K562 (cell line): Measurements from ENCODE around the gene DNAH9. TPM values are rescaled to one million over a fixed set of nuclear protein-coding genes. Genes with fewer than 3 reads are reported as not detected.

Source experiments
- ATAC-seq: fragments of 200-7000 bp; cut with Tn5 transposase; 3 replicates; pipeline ENCODE4 v1.9.1; 2020; ENCODE audit warnings: moderate library complexity
- BruUV-seq: library from RNA; stranded (reverse); fragments of 400-500 nt; replicated peaks from 2 replicates; lab custom pipeline; 2021; lab: Mats Ljungman, UMichigan
- CTCF ChIA-PET: fragments of 300-600 bp; formaldehyde crosslinking; extraction: SDS; loops from one replicate; lab custom pipeline; 2021; ENCODE audit warnings: low intra/inter-chr PET ratio; lab: Yijun Ruan, JAX
- POLR2A ChIA-PET: fragments of 300-600, 350-650 bp; sonication (Branson Sonifier 250); formaldehyde crosslinking; extraction: SDS; loops from one replicate; lab custom pipeline; 2021; ENCODE audit warnings: antibody characterized with exemption, inconsistent platforms; lab: Yijun Ruan, JAX
- DNase-seq, 4 experiments: peaks; one replicate each; pipeline versions ENCODE4 v3.0.0 to v3.0.0-alpha.2; 2011 to 2018; ENCODE audit warnings: low spot score in 3 of 4, mixed read lengths in 3 of 4; ENCODE audit errors: extremely low read depth in 1 of 4
- FAIRE-seq: peaks from 2 replicates; lab custom pipeline; 2011; peaks lifted over from hg19 to GRCh38; lab: Jason Lieb, UNC
- H2AFZ ChIP-seq: 2 replicates; pipeline ENCODE4 v1.6.0; 2011; ENCODE audit warnings: low read depth, low read length, control low read depth, inconsistent platforms
- H3K27ac ChIP-seq: fragments of 200-600 bp; 3 replicates; pipeline ENCODE4 v1.8.0; 2011; ENCODE audit warnings: low read depth, mild to moderate bottlenecking, control low read depth, inconsistent platforms, low read length, moderate library complexity, mixed read lengths; ENCODE audit errors: extremely low read depth
- H3K27me3 ChIP-seq, 2 experiments: fragments of 300-600 bp in 1 of 2; 2 replicates in 1 of 2; 3 replicates in 1 of 2; pipeline versions ENCODE4 v1.6.0 to v1.8.0; 2011; ENCODE audit warnings: inconsistent platforms in 2 of 2, low read length in 2 of 2, mild to moderate bottlenecking in 1 of 2, mixed read lengths in 1 of 2, moderate library complexity in 1 of 2; ENCODE audit not compliant: control insufficient read depth in 2 of 2, insufficient read depth in 2 of 2
- H3K36me3 ChIP-seq: fragments of 300-600 bp; 3 replicates; pipeline ENCODE4 v1.8.0; 2011; ENCODE audit warnings: mild to moderate bottlenecking, low read length, inconsistent platforms; ENCODE audit not compliant: control insufficient read depth, insufficient read depth
- H3K4me1 ChIP-seq, 2 experiments: fragments of 200-600 bp in 1 of 2; replicated peaks in 1 of 2; 2 replicates in 1 of 2; 3 replicates in 1 of 2; pipeline versions ENCODE4 v1.5.1 to v1.8.0; 2011; ENCODE audit warnings: inconsistent platforms in 2 of 2, low read length in 2 of 2, mild to moderate bottlenecking in 1 of 2, mixed read lengths in 1 of 2, moderate library complexity in 1 of 2; ENCODE audit not compliant: control insufficient read depth in 2 of 2, insufficient read depth in 2 of 2
- H3K4me2 ChIP-seq: 2 replicates; pipeline ENCODE4 v1.6.1; 2011; ENCODE audit warnings: low read length, control low read depth, inconsistent platforms, mixed read lengths; ENCODE audit not compliant: insufficient read depth
- H3K4me3 ChIP-seq: fragments of 200-600 bp; sonication (generic), shearing (Covaris generic); 2 replicates; pipeline ENCODE4 v1.5.1; 2016; ENCODE audit warnings: control low read depth, inconsistent platforms
- H3K79me2 ChIP-seq: fragments of 200-600 bp; 3 replicates; pipeline ENCODE4 v1.8.0; 2011; ENCODE audit warnings: low read length, inconsistent platforms; ENCODE audit not compliant: control insufficient read depth, insufficient read depth
- H3K9ac ChIP-seq, 2 experiments: 2 replicates each; pipeline versions ENCODE4 v1.6.0 to v1.6.1; 2011; ENCODE audit warnings: low read depth in 2 of 2, low read length in 2 of 2, control low read depth in 1 of 2, inconsistent platforms in 1 of 2, mild to moderate bottlenecking in 1 of 2, mixed read lengths in 1 of 2; ENCODE audit not compliant: insufficient read depth in 1 of 2
- H3K9me1 ChIP-seq: one replicate; pipeline ENCODE4 v1.6.0; 2011; ENCODE audit warnings: inconsistent platforms, mild to moderate bottlenecking, low read length, moderate library complexity; ENCODE audit not compliant: control insufficient read depth, insufficient read depth
- H3K9me3 ChIP-seq: replicated peaks from 2 replicates; pipeline ENCODE4 v1.5.1; 2011; ENCODE audit warnings: low read depth, low read length, inconsistent platforms; ENCODE audit not compliant: control insufficient read depth, insufficient read depth
- H4K20me1 ChIP-seq: replicated peaks from 2 replicates; pipeline ENCODE4 v1.6.1; 2011; ENCODE audit warnings: low read length, inconsistent platforms, mixed read lengths; ENCODE audit not compliant: control insufficient read depth, insufficient read depth
- ARID1B ChIP-seq: fragments of 450-650 bp; IDR thresholded peaks from 2 replicates; pipeline ENCODE4 v1.6.1; 2016; ENCODE audit warnings: antibody characterized with exemption, mild to moderate bottlenecking, inconsistent platforms
- CBX1 ChIP-seq: sonication (generic); IDR thresholded peaks from 2 replicates; pipeline ENCODE4 v1.6.1; 2016; ENCODE audit warnings: antibody characterized with exemption, low read depth, mild to moderate bottlenecking
- CCNT2 ChIP-seq: IDR thresholded peaks from 2 replicates; pipeline ENCODE4 v1.6.1; 2011; ENCODE audit warnings: borderline replicate concordance, low read depth, mild to moderate bottlenecking, moderate library complexity, mixed read lengths, low read length; ENCODE audit not compliant: insufficient read length; ENCODE audit errors: extremely low read depth
- DACH1 ChIP-seq: fragments of 450-650 bp; IDR thresholded peaks from 2 replicates; pipeline ENCODE4 v1.6.1; 2018; ENCODE audit not compliant: partially characterized antibody
- FOXA3 ChIP-seq, 2 experiments: fragments of 450-650 bp in 1 of 2; sonication (generic) in 1 of 2; formaldehyde crosslinking; IDR thresholded peaks in 1 of 2; conservative IDR thresholded peaks in 1 of 2; 2 replicates each; pipeline versions ENCODE4 v1.4.0 to v1.8.0; 2020 to 2022; ENCODE audit warnings: mild to moderate bottlenecking in 2 of 2, missing genetic modification reagents in 1 of 2
- MED1 ChIP-seq: sonication (generic); formaldehyde crosslinking; IDR thresholded peaks from 2 replicates; pipeline ENCODE4 v1.8.1; 2023; ENCODE audit warnings: missing genetic modification reagents, borderline replicate concordance
- NEUROD1 ChIP-seq: fragments of 150-350 bp; IDR thresholded peaks from 2 replicates; pipeline ENCODE4 v1.6.1; 2014; ENCODE audit warnings: borderline replicate concordance, low read length, low read depth; ENCODE audit not compliant: partially characterized antibody
- SAFB2 ChIP-seq: fragments of 200-400 bp; formaldehyde crosslinking; IDR thresholded peaks from 2 replicates; pipeline ENCODE4 v1.6.1; 2018; ENCODE audit warnings: borderline replicate concordance, low read length, low read depth, moderate library complexity; ENCODE audit not compliant: severe bottlenecking
- SRF ChIP-seq, 2 experiments: fragments of 250-450, 450-650 bp in 1 of 2; sonication (Bioruptor Pico) in 1 of 2; sonication (generic) in 1 of 2; formaldehyde crosslinking; IDR thresholded peaks; 2 replicates each; pipeline versions ENCODE4 v1.5.0 to v1.5.1; 2020 to 2022; ENCODE audit warnings: mild to moderate bottlenecking in 1 of 2, missing genetic modification reagents in 1 of 2
- TCF7L2 ChIP-seq: fragments of 150-350 bp; IDR thresholded peaks from 2 replicates; pipeline ENCODE4 v1.6.1; 2016; ENCODE audit warnings: low read depth, mild to moderate bottlenecking, low read length, moderate library complexity
- ZC3H8 ChIP-seq: fragments of 450-650 bp; IDR thresholded peaks from 2 replicates; pipeline ENCODE4 v1.6.1; 2017
- in situ Hi-C: fragments of 300-500 bp; cut with MboI; formaldehyde crosslinking; loops from 4 replicates; pipeline ENCODE4 v1.15.0; 2018; ENCODE audit warnings: inconsistent platforms, mixed read lengths
- intact Hi-C: fragments of 100-400 bp; cut with micrococcal nuclease; formaldehyde crosslinking; loops from 2 replicates; pipeline ENCODE4 v1.14.2; 2022
- polyA plus RNA-seq, 8 experiments: library from polyadenylated mRNA; depleted of rRNA in 4 of 8; stranded (reverse) in 5 of 8; unstranded in 3 of 8; fragments of >200 nt; fragmentation: Nextera tagmentation in 2 of 8; fragmentation: Illumina TruSeq in 1 of 8; extraction: Ambion mirVana in 2 of 8; extraction: Trizol in 1 of 8; gene quantifications; 2 replicates each; pipeline versions ENCODE4 v1.2.1 to v1.2.3, GENCODE V29; 2011 to 2014; ENCODE audit warnings: inconsistent platforms in 1 of 8, missing spikeins in 1 of 8
- total RNA-seq, 7 experiments: library from RNA; depleted of rRNA in 6 of 7; stranded (reverse); fragments of >200 nt in 6 of 7; fragmentation: Illumina TruSeq in 2 of 7; extraction: Trizol in 2 of 7; gene quantifications; 2 replicates each; pipeline versions ENCODE4 v1.2.1 to v1.2.3, GENCODE V29; 2011 to 2021; ENCODE audit warnings: low replicate concordance in 1 of 7
- TF ChIP-seq, protein P1 (sequence below): fragments of 450-650 bp; conservative IDR thresholded peaks from 2 replicates; pipeline ENCODE4 v1.6.1; 2016; ENCODE audit warnings: missing genetic modification characterization, low read depth, mild to moderate bottlenecking, missing compliant biosample characterization, moderate library complexity
- TF ChIP-seq, protein P2 (sequence below): IDR thresholded peaks from 2 replicates; pipeline ENCODE4 v1.6.1; 2011; ENCODE audit not compliant: insufficient read length; ENCODE audit errors: extremely low read depth
- TF ChIP-seq, protein P3 (sequence below): fragments of 250-450 bp; sonication (Bioruptor Pico); IDR thresholded peaks from 2 replicates; pipeline ENCODE4 v1.4.0; 2020; ENCODE audit warnings: borderline replicate concordance
- TF ChIP-seq, protein P4 (sequence below): fragments of 450-650 bp; IDR thresholded peaks from 2 replicates; pipeline ENCODE4 v1.6.1; 2017; ENCODE audit warnings: mild to moderate bottlenecking, moderate library complexity
- TF ChIP-seq, protein P5 (sequence below): conservative IDR thresholded peaks from 2 replicates; pipeline ENCODE4 v1.6.1; 2011; ENCODE audit warnings: low read depth, mild to moderate bottlenecking, low read length; ENCODE audit not compliant: control insufficient read depth

Gene DNAH9
- total and polyA plus RNA-seq, 9 of the 15 experiments (the other 6 are each of a cell fraction or from before 2014, with no cell fraction given) = not detected

DNA sequence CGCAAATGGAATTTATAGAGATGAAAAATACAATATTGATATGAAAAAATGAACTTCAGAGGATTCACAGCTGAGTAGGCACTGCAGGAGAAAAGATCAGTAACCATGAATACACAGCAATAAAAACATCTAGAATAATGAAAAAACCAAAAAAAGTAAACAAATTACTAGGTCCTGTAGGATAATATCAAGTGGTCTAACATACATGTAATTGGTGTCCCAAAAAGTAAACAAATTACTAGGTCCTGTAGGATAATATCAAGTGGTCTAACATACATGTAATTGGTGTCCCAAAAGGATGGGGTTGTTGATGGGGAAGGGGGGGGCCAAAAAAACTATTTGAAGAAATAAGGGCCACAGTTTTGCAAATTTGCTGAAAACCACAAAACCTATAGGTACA lies 355.7 kb downstream of the DNAH9 start (continued):
- TF ChIP-seq CCNT2 = no peak
- TF ChIP-seq TCF7L2 = no peak
- TF ChIP-seq, protein P1, sequence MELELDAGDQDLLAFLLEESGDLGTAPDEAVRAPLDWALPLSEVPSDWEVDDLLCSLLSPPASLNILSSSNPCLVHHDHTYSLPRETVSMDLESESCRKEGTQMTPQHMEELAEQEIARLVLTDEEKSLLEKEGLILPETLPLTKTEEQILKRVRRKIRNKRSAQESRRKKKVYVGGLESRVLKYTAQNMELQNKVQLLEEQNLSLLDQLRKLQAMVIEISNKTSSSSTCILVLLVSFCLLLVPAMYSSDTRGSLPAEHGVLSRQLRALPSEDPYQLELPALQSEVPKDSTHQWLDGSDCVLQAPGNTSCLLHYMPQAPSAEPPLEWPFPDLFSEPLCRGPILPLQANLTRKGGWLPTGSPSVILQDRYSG (tag) = no peak
- TF ChIP-seq, protein P2, sequence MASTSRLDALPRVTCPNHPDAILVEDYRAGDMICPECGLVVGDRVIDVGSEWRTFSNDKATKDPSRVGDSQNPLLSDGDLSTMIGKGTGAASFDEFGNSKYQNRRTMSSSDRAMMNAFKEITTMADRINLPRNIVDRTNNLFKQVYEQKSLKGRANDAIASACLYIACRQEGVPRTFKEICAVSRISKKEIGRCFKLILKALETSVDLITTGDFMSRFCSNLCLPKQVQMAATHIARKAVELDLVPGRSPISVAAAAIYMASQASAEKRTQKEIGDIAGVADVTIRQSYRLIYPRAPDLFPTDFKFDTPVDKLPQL = no peak

DNA sequence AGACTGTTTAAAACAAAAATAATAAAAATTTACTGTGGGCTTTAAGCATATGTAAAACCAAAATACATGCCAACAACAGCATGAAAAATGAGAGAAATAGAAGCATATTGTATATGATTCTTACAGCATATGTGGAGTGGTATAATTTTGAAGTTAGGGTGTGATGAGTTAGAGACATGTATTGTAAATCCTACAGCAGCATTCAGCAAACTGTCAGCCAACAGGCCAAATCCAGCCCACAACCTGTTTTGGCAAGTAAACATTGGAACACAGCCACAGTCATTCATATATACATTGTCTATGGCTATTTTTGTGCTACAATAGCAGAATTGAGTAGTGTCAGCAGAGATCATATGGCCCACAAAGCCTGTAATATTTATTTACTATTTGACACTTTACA lies 356.7 kb downstream of the DNAH9 start:
- Histone ChIP-seq H3K27ac (no peak overlapping the region), H3K27me3 (no peaks in the 10 kb centered on the region; a peak in 1 of 5 replicates), H3K79me2 (no peaks in the 10 kb centered on the region), H3K9me3 (no peaks in the 10 kb centered on the region; the same call in 1 of the 2 replicates), H3K4me3 (no peak overlapping the region), H3K36me3 (no peaks in the 10 kb centered on the region), H3K9ac (no peak overlapping the region), H3K4me1 (no peaks in the 10 kb centered on the region; a peak in 1 of 5 replicates), H3K9me1 (no peaks in the 10 kb centered on the region), H2AFZ (no peak overlapping the region), H4K20me1 (no peaks in the 10 kb centered on the region), H3K4me2 (no peak overlapping the region)
- intact Hi-C loops (no loop called here), in situ Hi-C loops (no loop called here)
- POLR2A ChIA-PET = no interaction called here
- no TSS peak for BruUV-seq
- FAIRE-seq = no peak
- no peak for ATAC-seq
- CTCF ChIA-PET = no interaction called here
- no peak for DNase-seq
- TF ChIP-seq NEUROD1 (no peak), SAFB2 (no peak), ZC3H8 (no peak), FOXA3 (CRISPR knock-in tag; conservative IDR thresholded peaks at IDR 0.05 in 1 of 2, IDR thresholded peaks at IDR 0.05 in 1 of 2) (no peak), DACH1 (no peak), MED1 (CRISPR knock-in tag) (no peak), ARID1B (no peak), CBX1 (no peak), SRF (CRISPR knock-in tag; IDR thresholded peaks at IDR 0.05) (no peak)
- TF ChIP-seq, protein P3, sequence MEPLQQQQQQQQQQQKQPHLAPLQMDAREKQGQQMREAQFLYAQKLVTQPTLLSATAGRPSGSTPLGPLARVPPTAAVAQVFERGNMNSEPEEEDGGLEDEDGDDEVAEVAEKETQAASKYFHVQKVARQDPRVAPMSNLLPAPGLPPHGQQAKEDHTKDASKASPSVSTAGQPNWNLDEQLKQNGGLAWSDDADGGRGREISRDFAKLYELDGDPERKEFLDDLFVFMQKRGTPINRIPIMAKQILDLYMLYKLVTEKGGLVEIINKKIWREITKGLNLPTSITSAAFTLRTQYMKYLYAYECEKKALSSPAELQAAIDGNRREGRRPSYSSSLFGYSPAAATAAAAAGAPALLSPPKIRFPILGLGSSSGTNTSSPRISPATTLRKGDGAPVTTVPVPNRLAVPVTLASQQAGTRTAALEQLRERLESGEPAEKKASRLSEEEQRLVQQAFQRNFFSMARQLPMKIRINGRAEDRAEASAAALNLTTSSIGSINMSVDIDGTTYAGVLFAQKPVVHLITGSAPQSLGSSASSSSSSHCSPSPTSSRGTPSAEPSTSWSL (CRISPR knock-in tag) = no peak
- TF ChIP-seq, protein P4, sequence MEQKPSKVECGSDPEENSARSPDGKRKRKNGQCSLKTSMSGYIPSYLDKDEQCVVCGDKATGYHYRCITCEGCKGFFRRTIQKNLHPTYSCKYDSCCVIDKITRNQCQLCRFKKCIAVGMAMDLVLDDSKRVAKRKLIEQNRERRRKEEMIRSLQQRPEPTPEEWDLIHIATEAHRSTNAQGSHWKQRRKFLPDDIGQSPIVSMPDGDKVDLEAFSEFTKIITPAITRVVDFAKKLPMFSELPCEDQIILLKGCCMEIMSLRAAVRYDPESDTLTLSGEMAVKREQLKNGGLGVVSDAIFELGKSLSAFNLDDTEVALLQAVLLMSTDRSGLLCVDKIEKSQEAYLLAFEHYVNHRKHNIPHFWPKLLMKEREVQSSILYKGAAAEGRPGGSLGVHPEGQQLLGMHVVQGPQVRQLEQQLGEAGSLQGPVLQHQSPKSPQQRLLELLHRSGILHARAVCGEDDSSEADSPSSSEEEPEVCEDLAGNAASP = no peak
- TF ChIP-seq, protein P5, sequence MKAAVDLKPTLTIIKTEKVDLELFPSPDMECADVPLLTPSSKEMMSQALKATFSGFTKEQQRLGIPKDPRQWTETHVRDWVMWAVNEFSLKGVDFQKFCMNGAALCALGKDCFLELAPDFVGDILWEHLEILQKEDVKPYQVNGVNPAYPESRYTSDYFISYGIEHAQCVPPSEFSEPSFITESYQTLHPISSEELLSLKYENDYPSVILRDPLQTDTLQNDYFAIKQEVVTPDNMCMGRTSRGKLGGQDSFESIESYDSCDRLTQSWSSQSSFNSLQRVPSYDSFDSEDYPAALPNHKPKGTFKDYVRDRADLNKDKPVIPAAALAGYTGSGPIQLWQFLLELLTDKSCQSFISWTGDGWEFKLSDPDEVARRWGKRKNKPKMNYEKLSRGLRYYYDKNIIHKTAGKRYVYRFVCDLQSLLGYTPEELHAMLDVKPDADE = no peak
